HepG2 (cell line): ENCODE results near the gene TMC2. TPM values are rescaled to one million over a fixed set of nuclear protein-coding genes. Genes with fewer than 3 reads are reported as not detected.

Experiments
- CCDC6 ChIP-seq: sonication (generic); formaldehyde crosslinking; IDR thresholded peaks from 2 replicates; pipeline ENCODE4 v1.8.1; 2022; ENCODE audit warnings: mild to moderate bottlenecking, missing genetic modification reagents, moderate library complexity
- EEA1 ChIP-seq: sonication (generic); formaldehyde crosslinking; IDR thresholded peaks from 2 replicates; pipeline ENCODE4 v1.5.1; 2020; ENCODE audit warnings: mild to moderate bottlenecking, missing genetic modification reagents, borderline replicate concordance
- FOXJ3 ChIP-seq: sonication (generic); formaldehyde crosslinking; IDR thresholded peaks from 2 replicates; pipeline ENCODE4 v1.4.0; 2020; ENCODE audit warnings: missing genetic modification reagents, mild to moderate bottlenecking, borderline replicate concordance
- HMGA1 ChIP-seq: sonication (generic); formaldehyde crosslinking; conservative IDR thresholded peaks from 2 replicates; pipeline ENCODE4 v1.4.0; 2020; ENCODE audit warnings: missing genetic modification reagents
- HOXD1 ChIP-seq: sonication (generic); formaldehyde crosslinking; IDR thresholded peaks from 2 replicates; pipeline ENCODE4 v1.5.0; 2020; ENCODE audit warnings: missing genetic modification reagents
- KLF11 ChIP-seq: IDR thresholded peaks from 2 replicates; pipeline ENCODE4 v1.6.1; 2016; ENCODE audit warnings: missing compliant biosample characterization
- KLF6 ChIP-seq: IDR thresholded peaks from 2 replicates; pipeline ENCODE4 v1.8.0; 2016; ENCODE audit warnings: missing biosample characterization, missing genetic modification reagents
- KMT2B ChIP-seq: IDR thresholded peaks from 2 replicates; pipeline ENCODE4 v1.6.1; 2016; ENCODE audit warnings: missing genetic modification reagents, missing compliant biosample characterization
- MBNL3 ChIP-seq: fragments of 250-450 bp; sonication (Bioruptor Pico); conservative IDR thresholded peaks from 2 replicates; pipeline ENCODE4 v1.8.0; 2022; ENCODE audit warnings: mild to moderate bottlenecking, inconsistent platforms
- NFIB ChIP-seq: sonication (generic); formaldehyde crosslinking; IDR thresholded peaks from 2 replicates; pipeline ENCODE4 v1.9.0; 2021; ENCODE audit warnings: missing genetic modification reagents, mild to moderate bottlenecking, borderline replicate concordance
- POLR2G ChIP-seq: fragments of 200-400 bp; formaldehyde crosslinking; IDR thresholded peaks from 2 replicates; pipeline ENCODE4 v1.6.1; 2018; ENCODE audit warnings: mild to moderate bottlenecking, low read depth, low read length, moderate library complexity
- SNAI1 ChIP-seq: sonication (generic); formaldehyde crosslinking; IDR thresholded peaks from 2 replicates; pipeline ENCODE4 v1.5.0; 2020; ENCODE audit warnings: mild to moderate bottlenecking, missing genetic modification reagents, borderline replicate concordance
- SNAPC4 ChIP-seq: sonication (generic); formaldehyde crosslinking; IDR thresholded peaks from 2 replicates; pipeline ENCODE4 v1.4.0; 2020; ENCODE audit warnings: mild to moderate bottlenecking, missing genetic modification reagents
- TRAFD1 ChIP-seq: sonication (generic); formaldehyde crosslinking; IDR thresholded peaks from 2 replicates; pipeline ENCODE4 v1.5.1; 2020; ENCODE audit warnings: missing genetic modification reagents, mild to moderate bottlenecking, borderline replicate concordance
- ZBTB43 ChIP-seq: sonication (generic); formaldehyde crosslinking; conservative IDR thresholded peaks from 2 replicates; pipeline ENCODE4 v1.4.0; 2020; ENCODE audit warnings: missing genetic modification reagents
- ZNF20 ChIP-seq: sonication (generic); formaldehyde crosslinking; IDR thresholded peaks from 2 replicates; pipeline ENCODE4 v1.4.0; 2020; ENCODE audit warnings: mild to moderate bottlenecking, moderate library complexity, missing genetic modification reagents
- ZNF329 ChIP-seq: sonication (generic); formaldehyde crosslinking; IDR thresholded peaks from 2 replicates; pipeline ENCODE4 v1.9.0; 2021; ENCODE audit warnings: low read depth, mild to moderate bottlenecking, missing genetic modification reagents
- ZNF446 ChIP-seq: sonication (generic); formaldehyde crosslinking; IDR thresholded peaks from 2 replicates; pipeline ENCODE4 v1.5.0; 2020; ENCODE audit warnings: mild to moderate bottlenecking, missing genetic modification reagents
- ZNF7 ChIP-seq: IDR thresholded peaks from 2 replicates; pipeline ENCODE4 v1.6.1; 2016; ENCODE audit warnings: missing biosample characterization, missing genetic modification reagents
- ZNF749 ChIP-seq: sonication (generic); formaldehyde crosslinking; IDR thresholded peaks from 2 replicates; pipeline ENCODE4 v1.8.0; 2022; ENCODE audit warnings: mild to moderate bottlenecking, missing genetic modification reagents, moderate library complexity, borderline replicate concordance
- ZSCAN30 ChIP-seq: sonication (generic); formaldehyde crosslinking; IDR thresholded peaks from 2 replicates; pipeline ENCODE4 v1.5.0; 2020; ENCODE audit warnings: mild to moderate bottlenecking, missing genetic modification reagents
- polyA plus RNA-seq, 8 experiments: library from polyadenylated mRNA; depleted of rRNA in 3 of 8; stranded (reverse) in 7 of 8; unstranded in 1 of 8; fragments of >200 nt; fragmentation: Illumina TruSeq in 4 of 8; extraction: Trizol in 4 of 8; gene quantifications; 2 replicates each; pipeline versions ENCODE4 v1.2.1 to v1.2.3, GENCODE V29; 2011 to 2016; ENCODE audit warnings: low read depth in 4 of 8, missing spikeins in 1 of 8, mixed read lengths in 1 of 8; ENCODE audit not compliant: insufficient read depth in 1 of 8
- total RNA-seq, 5 experiments: library from RNA; depleted of rRNA; stranded (reverse); fragments of >200 nt; fragmentation: Illumina TruSeq; extraction: Trizol; gene quantifications; 2 replicates each; pipeline ENCODE4 v1.2.3, GENCODE V29; 2016; ENCODE audit warnings: low read depth in 1 of 5

Gene TMC2
- total and polyA plus RNA-seq, 2 of the 13 experiments (the other 11 are each of a cell fraction or from before 2014, with no cell fraction given): not detected

GRCh38 chr20:2652724-2653555 lies 116.6 kb downstream of the TMC2 start (continued):
- TF ChIP-seq TRAFD1 (CRISPR knock-in tag) (peak; percentile 84; the same call in 1 of the 2 replicates), MBNL3 (CRISPR knock-in tag) (0 out of 2 replicates have a peak, but pooled peaks have one; percentile 72), ZSCAN30 (CRISPR knock-in tag) (no peak; the same call in 1 of the 2 replicates), CCDC6 (0 out of 2 replicates have a peak, but pooled peaks have one; percentile 76), POLR2G (peak; percentile 68), KLF6 (CRISPR knock-in tag) (no peak; the same call in 1 of the 2 replicates), ZNF7 (CRISPR knock-in tag) (0 out of 2 replicates have a peak, but pooled peaks have one; percentile 3), ZNF329 (peak; percentile 35; the same call in 1 of the 2 replicates), EEA1 (CRISPR knock-in tag) (peak; percentile 81), HMGA1 (CRISPR knock-in tag) (no peak), HOXD1 (0 out of 2 replicates have a peak, but pooled peaks have one; percentile 5), ZNF749 (no peak), SNAI1 (CRISPR knock-in tag) (peak; percentile 22; the same call in 1 of the 2 replicates), KLF11 (CRISPR knock-in tag) (peak; percentile 11; the same call in 1 of the 2 replicates), ZNF20 (CRISPR knock-in tag) (no peak; the same call in 1 of the 2 replicates), FOXJ3 (CRISPR knock-in tag) (peak; percentile 31; the same call in 1 of the 2 replicates), KMT2B (CRISPR knock-in tag) (no peak; the same call in 1 of the 2 replicates), ZNF446 (peak; percentile 84; the same call in 1 of the 2 replicates), SNAPC4 (CRISPR knock-in tag) (no peak), NFIB (CRISPR knock-in tag) (peak; percentile 21; the same call in 1 of the 2 replicates), ZBTB43 (CRISPR knock-in tag) (peak; percentile 82)
